Measurements from ENCODE around the gene SPRYD3.
A peak's percentile ranks its signal among the peaks of the same experiment; 100 is the strongest.

Gene SPRYD3

GRCh38 chr12:53069621-53070410, 9.4 kb downstream of the SPRYD3 start:
- DNase-seq (ENCODE audit: low read depth in 2 of 2): no peak
- H3K4me3 ChIP-seq (replicated peaks in 1 of 2; ENCODE audit: low read depth in 2 of 2, low read length in 2 of 2): no peak overlapping the region
- TF ChIP-seq CTCF (IDR thresholded peaks at IDR 0.05; ENCODE audit: low read depth, low read length): no peak

GRCh38 chr12:53068811-53069585, 10.2 kb downstream of the SPRYD3 start:
- peak in 1 of 2 donors; percentile 44 for DNase-seq (ENCODE audit: low read depth in 2 of 2)
- H3K4me3 ChIP-seq (replicated peaks in 1 of 2; ENCODE audit: low read depth in 2 of 2, low read length in 2 of 2): no peak overlapping the region
- no peak for TF ChIP-seq CTCF (IDR thresholded peaks at IDR 0.05; ENCODE audit: low read depth, low read length)

- no peak overlapping the region for H3K4me3 ChIP-seq (replicated peaks in 1 of 2; ENCODE audit: low read depth in 2 of 2, low read length in 2 of 2)
- no peak for TF ChIP-seq CTCF (IDR thresholded peaks at IDR 0.05; ENCODE audit: low read depth, low read length)
- no peak for DNase-seq (ENCODE audit: low read depth in 2 of 2)
Measured at GRCh38 chr12:53067993-53068770, 11.0 kb downstream of the SPRYD3 start.

- no peak for TF ChIP-seq CTCF (IDR thresholded peaks at IDR 0.05; ENCODE audit: low read depth, low read length)
- DNase-seq (ENCODE audit: low read depth in 2 of 2): peak in 1 of 2 donors; percentile 43
- no peak overlapping the region for H3K4me3 ChIP-seq (replicated peaks in 1 of 2; ENCODE audit: low read depth in 2 of 2, low read length in 2 of 2)
Measured at GRCh38 chr12:53067074-53067992, 11.9 kb downstream of the SPRYD3 start.

- peak; percentile 86 to 90 for DNase-seq (ENCODE audit: low read depth in 2 of 2)
- H3K4me3 ChIP-seq (replicated peaks in 1 of 2; ENCODE audit: low read depth in 2 of 2, low read length in 2 of 2): no peak overlapping the region
- peak; percentile 80 for TF ChIP-seq CTCF (IDR thresholded peaks at IDR 0.05; ENCODE audit: low read depth, low read length)
Measured at GRCh38 chr12:53065975-53066931, 12.9 kb downstream of the SPRYD3 start.
